ENCODE data around the gene SRSF7. TPM values are rescaled to one million over a fixed set of nuclear protein-coding genes. Genes with fewer than 3 reads are reported as not detected.
"Not testable (repeated sequence)": the region's sequence is repeated elsewhere in the genome, so short reads cannot be mapped to it uniquely, and the experiment has no call there.

Gene SRSF7
- total and polyA plus RNA-seq, 2 donors from 2014 or later: 74.1 to 123 TPM

- TF ChIP-seq CTCF (IDR thresholded peaks at IDR 0.05; ENCODE audit: borderline replicate concordance, extremely low read depth, insufficient read depth): no peak
Observed at GRCh38 chr2:38718601-38719000, 32.6 kb downstream of the SRSF7 start.

GRCh38 chr2:38716185-38716584 lies 35.0 kb downstream of the SRSF7 start:
- Histone ChIP-seq H3K9ac (ENCODE audit: low read length in 3 of 3) (no peak overlapping the region), H3K4me1 (ENCODE audit: control insufficient read depth in 2 of 3, insufficient read depth in 2 of 3, low read depth in 1 of 3, low read length in 3 of 3) (peaks cover 0 to 8% (median 5%) of the 10 kb centered on the region in 3 donors), H3K4me3 (ENCODE audit: low read length in 3 of 3) (no peak overlapping the region), H3K27ac (ENCODE audit: low read depth in 2 of 2, low read length in 2 of 2) (no peak overlapping the region), H3K27me3 (ENCODE audit: control insufficient read depth, insufficient read depth, low read length) (no peaks in the 10 kb centered on the region), H3K36me3 (ENCODE audit: control insufficient read depth in 2 of 3, insufficient read depth in 3 of 3, low read length in 3 of 3) (peaks cover 3 to 19% (median 6%) of the 10 kb centered on the region in 3 donors), H3K9me3 (ENCODE audit: control insufficient read depth in 2 of 3, insufficient read depth in 1 of 3, low read length in 3 of 3) (no peaks in the 10 kb centered on the region)
- intact Hi-C loops (cut with DNase I): no loop called here
- no peak for TF ChIP-seq CTCF (IDR thresholded peaks at IDR 0.05; ENCODE audit: borderline replicate concordance, extremely low read depth, insufficient read depth)
- DNase-seq: no peak
- no peak for FAIRE-seq

More at GRCh38 chr2:38718601-38719000, 32.6 kb downstream of the SRSF7 start:
- DNase-seq (no peak), FAIRE-seq (no peak)
- no peaks in the 10 kb centered on the region for H3K27me3 ChIP-seq (ENCODE audit: control insufficient read depth, insufficient read depth, low read length)
- H3K9ac ChIP-seq (ENCODE audit: low read length in 3 of 3): no peak overlapping the region
- H3K4me1 ChIP-seq (ENCODE audit: control insufficient read depth in 2 of 3, insufficient read depth in 2 of 3, low read depth in 1 of 3, low read length in 3 of 3): peaks cover 0 to 11% (median 9%) of the 10 kb centered on the region in 3 donors
- H3K4me3 ChIP-seq (ENCODE audit: low read length in 3 of 3): no peak overlapping the region
- H3K36me3 ChIP-seq (ENCODE audit: control insufficient read depth in 2 of 3, insufficient read depth in 3 of 3, low read length in 3 of 3): peaks cover 0 to 15% (median 0%) of the 10 kb centered on the region in 3 donors
- intact Hi-C loops (cut with DNase I): no loop called here
- no peak overlapping the region for H3K27ac ChIP-seq (ENCODE audit: low read depth in 2 of 2, low read length in 2 of 2)
- no peaks in the 10 kb centered on the region for H3K9me3 ChIP-seq (ENCODE audit: control insufficient read depth in 2 of 3, insufficient read depth in 1 of 3, low read length in 3 of 3)

DNA sequence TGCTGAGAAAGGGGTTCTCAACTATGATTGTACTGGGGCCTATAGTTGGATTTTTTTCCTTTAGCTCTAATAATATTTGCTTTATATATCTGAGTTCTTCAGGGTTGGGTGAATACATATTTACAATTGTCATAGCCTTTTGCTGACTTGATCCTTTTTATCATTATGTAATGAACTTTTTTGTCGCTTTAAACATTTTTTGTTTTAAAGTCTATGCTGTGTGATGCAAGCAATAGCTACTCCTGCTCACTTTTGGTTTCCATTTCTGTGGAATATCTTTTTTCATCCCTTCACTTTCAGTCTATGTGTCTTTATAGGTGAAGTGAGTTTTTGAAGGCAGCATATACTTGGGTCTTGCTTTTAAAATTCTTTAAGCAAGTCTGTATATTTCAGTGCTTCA lies 36.2 kb downstream of the SRSF7 start:
- H3K27ac ChIP-seq (ENCODE audit: low read depth in 2 of 2, low read length in 2 of 2); H3K9ac ChIP-seq (ENCODE audit: low read length in 3 of 3); FAIRE-seq; intact Hi-C loops (cut with DNase I); H3K9me3 ChIP-seq (ENCODE audit: control insufficient read depth in 2 of 3, insufficient read depth in 1 of 3, low read length in 3 of 3); H3K27me3 ChIP-seq (ENCODE audit: control insufficient read depth, insufficient read depth, low read length); H3K4me3 ChIP-seq (ENCODE audit: low read length in 3 of 3); DNase-seq; H3K4me1 ChIP-seq (ENCODE audit: control insufficient read depth in 2 of 3, insufficient read depth in 2 of 3, low read depth in 1 of 3, low read length in 3 of 3): not testable (repeated sequence)
- H3K36me3 ChIP-seq (ENCODE audit: control insufficient read depth in 2 of 3, insufficient read depth in 3 of 3, low read length in 3 of 3): peaks cover 3 to 23% (median 6%) of the 10 kb centered on the region in 3 donors

- H3K27ac ChIP-seq (ENCODE audit: low read depth in 2 of 2, low read length in 2 of 2): no peak overlapping the region
- no peak for TF ChIP-seq CTCF (IDR thresholded peaks at IDR 0.05; ENCODE audit: borderline replicate concordance, extremely low read depth, insufficient read depth)
- no peak overlapping the region for H3K4me3 ChIP-seq (ENCODE audit: low read length in 3 of 3)
- H3K36me3 ChIP-seq (ENCODE audit: control insufficient read depth in 2 of 3, insufficient read depth in 3 of 3, low read length in 3 of 3): peaks cover 3 to 23% (median 6%) of the 10 kb centered on the region in 3 donors
- H3K27me3 ChIP-seq (ENCODE audit: control insufficient read depth, insufficient read depth, low read length): no peaks in the 10 kb centered on the region
- FAIRE-seq: no peak
- no peaks in the 10 kb centered on the region for H3K4me1 ChIP-seq (ENCODE audit: control insufficient read depth in 2 of 3, insufficient read depth in 2 of 3, low read depth in 1 of 3, low read length in 3 of 3)
- intact Hi-C loops (cut with DNase I): no loop called here
- H3K9ac ChIP-seq (ENCODE audit: low read length in 3 of 3): no peak overlapping the region
- H3K9me3 ChIP-seq (ENCODE audit: control insufficient read depth in 2 of 3, insufficient read depth in 1 of 3, low read length in 3 of 3): no peaks in the 10 kb centered on the region
- DNase-seq: no peak
Observed at GRCh38 chr2:38713338-38713737, 37.8 kb downstream of the SRSF7 start.
